Osteocyte (in vitro differentiated cells): ENCODE measurements around the gene ARID3A. TPM values are rescaled to one million over a fixed set of nuclear protein-coding genes. Genes with fewer than 3 reads are reported as not detected.

ENCODE experiments used
- DNase-seq: peaks from one replicate; pipeline ENCODE4 v3.0.0; 2021; ENCODE audit warnings: mixed read lengths; ENCODE audit not compliant: unreplicated experiment; ENCODE audit errors: extremely low spot score
- H3K27ac Mint-ChIP-seq: one replicate; pipeline ENCODE4 v1.8.0; 2021; ENCODE audit warnings: mild to moderate bottlenecking, mixed read lengths; ENCODE audit not compliant: unreplicated experiment
- H3K27me3 Mint-ChIP-seq: one replicate; pipeline ENCODE4 v1.8.0; 2021; ENCODE audit warnings: mixed read lengths; ENCODE audit not compliant: unreplicated experiment
- H3K36me3 Mint-ChIP-seq: one replicate; pipeline ENCODE4 v1.8.0; 2021; ENCODE audit warnings: mixed read lengths; ENCODE audit not compliant: unreplicated experiment
- H3K4me1 Mint-ChIP-seq: one replicate; pipeline ENCODE4 v1.8.0; 2021; ENCODE audit warnings: mixed read lengths; ENCODE audit not compliant: unreplicated experiment
- H3K4me3 Mint-ChIP-seq: one replicate; pipeline ENCODE4 v1.8.0; 2021; ENCODE audit warnings: mild to moderate bottlenecking, moderate library complexity, mixed read lengths; ENCODE audit not compliant: unreplicated experiment
- H3K9me3 Mint-ChIP-seq: one replicate; pipeline ENCODE4 v1.8.0; 2021; ENCODE audit warnings: mixed read lengths; ENCODE audit not compliant: unreplicated experiment
- CTCF ChIP-seq: fragments of 200-600 bp; sonication (generic); IDR thresholded peaks from 2 replicates; pipeline ENCODE4 v1.5.0; 2021; ENCODE audit warnings: antibody characterized with exemption, mild to moderate bottlenecking, moderate library complexity
- total RNA-seq: library from RNA; stranded (reverse); gene quantifications from 2 replicates; pipeline ENCODE4 v1.2.1, GENCODE V29; 2021

ARID3A gene
- total RNA-seq, 1 donor from 2014 or later, result 16.8 TPM

GRCh38 chr19:1002600-1002999 is 76.8 kb downstream of the ARID3A start:
- H3K27ac Mint-ChIP-seq, result no peak overlapping the region
- TF ChIP-seq CTCF, result no peak

GRCh38 chr19:1003283-1003682 is 77.4 kb downstream of the ARID3A start:
- no peak for TF ChIP-seq CTCF
- H3K9me3 Mint-ChIP-seq, result no peaks in the 10 kb centered on the region
- peaks cover 4% of the 10 kb centered on the region for H3K4me1 Mint-ChIP-seq
- no peaks in the 10 kb centered on the region for H3K36me3 Mint-ChIP-seq
- peaks cover 21% of the 10 kb centered on the region for H3K27me3 Mint-ChIP-seq
- no peak overlapping the region for H3K27ac Mint-ChIP-seq
- H3K4me3 Mint-ChIP-seq, result no peak overlapping the region
- DNase-seq, result no peak

More at GRCh38 chr19:1002600-1002999, 76.8 kb downstream of the ARID3A start:
- H3K36me3 Mint-ChIP-seq, result no peaks in the 10 kb centered on the region
- H3K9me3 Mint-ChIP-seq, result no peaks in the 10 kb centered on the region
- peaks cover 5% of the 10 kb centered on the region for H3K4me1 Mint-ChIP-seq
- no peak for DNase-seq
- H3K4me3 Mint-ChIP-seq, result no peak overlapping the region
- peaks cover 28% of the 10 kb centered on the region for H3K27me3 Mint-ChIP-seq

- no peak overlapping the region for H3K4me3 Mint-ChIP-seq
- H3K27me3 Mint-ChIP-seq, result peaks cover 13% of the 10 kb centered on the region
- H3K9me3 Mint-ChIP-seq, result no peaks in the 10 kb centered on the region
- DNase-seq, result no peak
- peaks cover 3% of the 10 kb centered on the region for H3K4me1 Mint-ChIP-seq
- TF ChIP-seq CTCF, result no peak
- no peaks in the 10 kb centered on the region for H3K36me3 Mint-ChIP-seq
- no peak overlapping the region for H3K27ac Mint-ChIP-seq
Measured at GRCh38 chr19:1004204-1004802, 78.5 kb downstream of the ARID3A start.

GRCh38 chr19:1004803-1005664 is 79.2 kb downstream of the ARID3A start:
- no peak overlapping the region for H3K27ac Mint-ChIP-seq
- H3K4me3 Mint-ChIP-seq, result no peak overlapping the region
- peaks cover 2% of the 10 kb centered on the region for H3K36me3 Mint-ChIP-seq

More at GRCh38 chr19:1004803-1005664, 79.2 kb downstream of the ARID3A start:
- peaks cover 8% of the 10 kb centered on the region for H3K27me3 Mint-ChIP-seq
- H3K9me3 Mint-ChIP-seq, result no peaks in the 10 kb centered on the region
- H3K4me1 Mint-ChIP-seq, result peaks cover 2% of the 10 kb centered on the region
- DNase-seq, result no peak
- no peak for TF ChIP-seq CTCF
